GM12874 (cell line): Measurements from ENCODE around the gene TOMM20.

Source experiments
- TF ChIP-seq, protein P1 (sequence below): IDR thresholded peaks from 2 replicates; pipeline ENCODE4 v1.5.1; 2011; ENCODE audit warnings: low read depth, mild to moderate bottlenecking, control low read depth, low read length, moderate library complexity; ENCODE audit not compliant: insufficient read depth

The TOMM20 gene

DNA sequence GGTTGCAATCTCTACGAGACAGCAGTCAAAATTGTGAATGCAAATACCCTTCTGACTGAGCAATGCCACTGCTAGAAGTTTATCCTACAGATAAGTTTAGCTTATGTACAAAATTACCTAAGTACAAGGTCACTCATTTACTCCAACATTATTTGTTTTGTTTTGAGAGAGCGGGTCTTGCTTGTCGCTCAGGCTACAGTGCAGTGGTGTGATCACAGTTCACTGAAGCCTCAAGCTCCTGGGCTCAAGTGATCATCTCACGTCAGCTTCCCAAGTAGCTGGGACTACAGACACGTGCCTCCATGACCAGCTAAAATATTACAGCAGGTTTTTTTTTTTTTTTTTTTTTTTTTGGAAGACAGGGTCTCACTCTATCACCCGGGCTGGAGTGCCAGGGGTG is 17.0 kb upstream of the TOMM20 start:
- TF ChIP-seq, protein P1, sequence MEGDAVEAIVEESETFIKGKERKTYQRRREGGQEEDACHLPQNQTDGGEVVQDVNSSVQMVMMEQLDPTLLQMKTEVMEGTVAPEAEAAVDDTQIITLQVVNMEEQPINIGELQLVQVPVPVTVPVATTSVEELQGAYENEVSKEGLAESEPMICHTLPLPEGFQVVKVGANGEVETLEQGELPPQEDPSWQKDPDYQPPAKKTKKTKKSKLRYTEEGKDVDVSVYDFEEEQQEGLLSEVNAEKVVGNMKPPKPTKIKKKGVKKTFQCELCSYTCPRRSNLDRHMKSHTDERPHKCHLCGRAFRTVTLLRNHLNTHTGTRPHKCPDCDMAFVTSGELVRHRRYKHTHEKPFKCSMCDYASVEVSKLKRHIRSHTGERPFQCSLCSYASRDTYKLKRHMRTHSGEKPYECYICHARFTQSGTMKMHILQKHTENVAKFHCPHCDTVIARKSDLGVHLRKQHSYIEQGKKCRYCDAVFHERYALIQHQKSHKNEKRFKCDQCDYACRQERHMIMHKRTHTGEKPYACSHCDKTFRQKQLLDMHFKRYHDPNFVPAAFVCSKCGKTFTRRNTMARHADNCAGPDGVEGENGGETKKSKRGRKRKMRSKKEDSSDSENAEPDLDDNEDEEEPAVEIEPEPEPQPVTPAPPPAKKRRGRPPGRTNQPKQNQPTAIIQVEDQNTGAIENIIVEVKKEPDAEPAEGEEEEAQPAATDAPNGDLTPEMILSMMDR = no peak

DNA sequence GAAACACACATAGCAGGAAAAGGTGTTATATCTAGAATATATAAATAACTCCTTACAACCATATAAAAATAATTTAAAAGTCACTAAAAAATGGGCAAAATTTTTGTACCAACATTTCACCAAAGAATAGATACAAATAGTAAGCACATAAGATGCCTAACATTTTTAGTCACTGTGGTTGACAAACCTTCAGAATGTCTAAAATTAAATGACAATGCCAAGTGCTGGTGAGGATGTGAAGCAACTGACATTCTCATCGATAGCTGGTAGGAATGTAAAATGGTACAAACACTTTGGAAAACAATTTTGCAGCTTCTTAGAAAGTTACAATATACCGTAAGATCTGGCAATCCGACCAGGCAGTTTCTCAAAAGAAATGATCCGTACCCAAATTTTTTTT is 14.4 kb upstream of the TOMM20 start:
- TF ChIP-seq, protein P1 = no peak

DNA sequence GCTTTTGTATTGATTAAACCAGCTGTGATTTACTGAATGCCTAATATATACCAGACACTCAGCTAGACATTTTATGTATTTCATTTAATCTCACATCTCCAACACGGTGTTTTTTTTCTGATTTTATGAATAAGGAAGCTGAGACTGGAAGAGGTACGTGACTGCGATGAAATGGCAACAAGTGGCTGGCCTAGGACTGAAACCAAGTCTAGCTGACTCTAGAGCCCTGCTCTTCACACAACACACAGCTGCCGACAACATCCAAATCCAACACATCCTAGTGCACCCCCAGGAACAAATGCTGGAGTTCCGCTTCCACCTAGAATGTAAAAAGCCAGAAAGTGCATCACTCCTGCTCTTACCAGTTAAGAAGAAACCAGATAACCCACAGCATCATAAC is 10.7 kb upstream of the TOMM20 start:
- TF ChIP-seq, protein P1 = no peak

DNA sequence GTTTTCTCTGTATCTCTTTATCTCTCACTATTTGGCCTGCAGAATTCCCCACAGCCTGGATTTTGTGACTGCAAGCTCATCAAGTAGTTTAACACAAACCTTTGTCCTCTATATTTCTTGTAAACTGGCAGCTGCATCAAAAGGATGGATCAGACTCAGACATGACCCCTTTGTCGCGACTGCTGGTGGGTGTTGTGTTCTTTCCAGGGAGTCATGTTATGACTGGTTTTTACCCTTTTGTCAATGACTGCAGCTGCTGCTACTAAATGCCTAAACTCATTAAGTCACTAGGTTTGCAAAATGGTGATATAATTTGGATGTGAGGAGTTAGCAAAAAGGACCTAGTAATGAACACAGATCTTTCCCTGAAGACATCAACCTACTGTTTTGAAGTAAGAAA is 10.2 kb upstream of the TOMM20 start:
- TF ChIP-seq, protein P1 = no peak

DNA sequence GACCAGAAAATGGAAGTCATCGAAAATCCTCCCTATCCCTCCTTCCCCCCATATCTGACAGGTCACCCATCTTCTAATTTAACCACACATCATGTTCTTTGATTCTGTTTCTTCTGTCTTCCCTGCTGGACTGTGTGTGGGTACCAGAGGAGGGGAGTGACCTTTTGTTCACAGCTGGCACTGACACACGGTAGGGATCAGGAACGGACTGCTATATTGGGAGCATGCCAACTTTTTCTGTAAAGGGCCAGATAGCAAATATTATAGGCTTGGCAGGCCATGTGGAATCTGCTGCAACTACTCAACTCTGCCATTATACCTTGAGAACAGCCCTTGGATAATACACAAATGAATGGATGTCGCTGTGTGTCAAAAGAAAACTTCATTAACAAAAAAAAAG is 7.5 kb upstream of the TOMM20 start:
- TF ChIP-seq, protein P1 = no peak

DNA sequence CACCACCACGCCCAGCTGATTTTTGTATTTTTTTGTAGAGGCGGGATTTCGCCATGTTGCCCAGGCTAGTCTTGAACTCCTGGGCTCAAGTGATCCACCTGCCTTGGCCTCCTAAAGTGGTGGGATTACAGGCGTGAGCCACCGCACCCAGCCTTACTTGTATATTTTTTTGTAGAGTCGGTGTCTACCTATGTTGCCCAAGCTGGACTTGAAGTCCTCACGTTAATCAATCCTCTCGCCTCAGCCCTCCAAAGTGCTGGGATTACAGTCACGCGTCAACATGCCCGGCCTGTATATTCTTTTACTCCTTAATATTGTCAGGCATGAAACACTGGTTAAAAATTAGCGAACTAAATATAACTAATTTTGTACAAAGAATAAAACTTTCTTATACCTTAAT is 5.5 kb upstream of the TOMM20 start:
- TF ChIP-seq, protein P1 = no peak

DNA sequence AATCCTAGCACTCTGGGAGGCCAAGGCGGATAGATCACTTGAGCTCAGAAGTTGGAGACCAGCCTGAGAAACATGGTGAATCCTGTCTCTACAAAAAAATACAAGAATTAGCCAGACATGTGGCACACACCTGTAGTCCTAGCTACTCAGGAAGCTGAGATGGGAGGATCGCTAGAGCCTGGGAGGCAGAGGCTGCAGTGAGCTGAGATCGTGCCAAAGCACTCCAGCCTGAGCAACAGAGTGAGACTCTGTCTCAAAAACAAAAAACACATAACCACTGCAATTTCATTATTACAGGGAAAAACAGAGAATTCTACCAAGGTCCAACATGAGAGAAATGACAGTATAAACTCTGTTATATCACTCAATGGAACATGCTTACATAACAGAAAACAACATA is 4.4 kb upstream of the TOMM20 start:
- TF ChIP-seq, protein P1 = no peak

DNA sequence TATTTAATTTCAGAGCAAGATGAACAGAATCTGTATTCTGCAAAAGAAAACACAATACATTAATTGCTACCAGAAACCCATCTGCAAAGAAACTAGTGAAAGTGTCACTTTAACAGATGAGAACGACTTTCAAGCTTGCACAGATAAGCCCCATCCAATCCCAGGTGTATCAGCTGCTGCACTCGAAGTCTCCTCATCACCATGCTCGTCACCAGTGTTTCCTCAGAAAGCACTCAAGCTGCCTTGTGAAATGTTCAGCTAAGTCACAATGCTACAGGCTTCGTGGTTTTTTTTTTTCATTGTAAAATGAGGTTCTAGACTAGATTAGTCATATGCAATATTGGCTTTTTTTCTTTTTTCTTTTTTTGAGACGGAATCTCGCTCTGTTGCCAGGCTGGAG is 3.3 kb upstream of the TOMM20 start:
- TF ChIP-seq, protein P1 = no peak
